Raji (cell line): ENCODE measurements around the gene SHISA9.

ENCODE experiments used
- POLR2A ChIP-seq: IDR thresholded peaks from 2 replicates; pipeline ENCODE4 v1.6.1; 2011; ENCODE audit warnings: low read depth, low read length, control low read depth; ENCODE audit not compliant: insufficient read depth

SHISA9 gene

DNA sequence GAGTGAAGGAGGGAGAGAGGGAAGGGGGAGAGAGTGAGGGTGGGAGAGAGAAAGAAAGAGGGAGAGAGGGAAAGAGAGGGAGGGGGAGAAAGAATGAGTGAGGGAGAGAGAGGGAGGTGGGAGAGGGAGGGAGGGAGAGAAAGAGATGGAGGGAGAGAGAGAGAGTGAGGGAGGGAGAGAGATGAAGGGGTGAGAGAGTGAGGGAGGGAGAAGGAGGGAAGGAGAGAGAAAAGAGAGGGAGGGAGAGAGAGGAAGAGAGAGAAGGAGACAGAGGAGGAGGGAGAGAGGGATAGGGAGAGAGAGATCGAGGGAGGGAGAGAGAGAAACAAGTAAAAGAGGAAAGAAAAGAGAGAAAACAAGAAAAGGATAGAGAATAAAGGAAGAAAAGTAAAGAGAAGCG is 225.7 kb downstream of the SHISA9 start:
- no peak for TF ChIP-seq POLR2A

DNA sequence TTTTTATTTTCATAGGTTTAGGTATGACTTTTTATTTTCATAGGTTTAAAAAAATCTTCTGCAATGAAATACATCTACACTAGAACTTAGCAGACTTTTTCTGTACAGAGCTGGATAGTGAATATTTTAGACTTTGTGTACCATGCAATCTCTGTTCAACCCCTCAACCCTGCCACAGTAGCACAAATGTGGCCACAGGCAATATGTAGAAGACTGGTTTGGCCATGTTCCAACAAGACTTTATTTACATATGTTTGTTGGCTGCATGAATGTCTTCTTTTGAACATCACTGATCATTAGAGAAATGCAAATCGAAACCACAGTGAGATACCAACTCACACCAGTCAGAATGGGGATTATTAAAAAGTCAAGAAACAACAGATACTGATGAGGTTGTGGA is 229.2 kb downstream of the SHISA9 start:
- no peak for TF ChIP-seq POLR2A

DNA sequence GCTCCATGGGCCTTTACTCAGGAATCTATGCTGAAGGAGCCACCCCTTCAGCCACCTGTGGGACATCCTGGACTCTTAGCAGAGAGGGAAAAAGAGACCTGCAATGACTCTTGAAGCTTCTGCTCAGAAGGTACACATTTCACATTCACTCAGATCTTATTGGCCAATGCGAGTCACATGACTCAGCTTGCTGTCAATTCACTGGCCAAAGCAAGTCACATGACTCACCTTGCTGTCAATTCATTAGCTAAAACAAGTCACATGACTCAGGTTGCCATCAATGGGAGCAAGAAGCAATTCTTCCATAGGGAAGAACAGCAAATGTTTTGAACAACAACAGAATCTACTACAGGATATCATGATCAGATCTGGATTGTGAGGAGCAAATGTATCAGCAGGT is 233.4 kb downstream of the SHISA9 start:
- no peak for TF ChIP-seq POLR2A

DNA sequence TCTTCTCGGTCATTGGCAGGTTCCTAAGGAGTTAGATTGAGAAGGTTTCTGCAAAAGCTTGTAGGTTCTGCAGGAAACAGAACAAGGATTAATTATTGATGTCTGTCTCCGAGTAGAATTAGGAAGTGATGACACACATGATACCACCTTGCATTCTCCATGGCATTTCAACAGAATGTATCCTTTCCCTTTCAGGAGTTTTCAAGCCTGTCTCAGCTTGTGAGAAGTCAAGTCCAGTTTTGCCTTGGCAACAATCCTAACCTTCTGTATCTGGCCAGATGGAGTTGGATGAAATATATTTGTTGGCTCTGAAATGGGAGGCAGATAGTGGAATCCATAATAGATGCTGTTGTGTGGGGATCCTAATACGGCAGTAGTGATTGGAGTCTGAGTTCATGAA is 235.5 kb downstream of the SHISA9 start:
- TF ChIP-seq POLR2A = no peak

DNA sequence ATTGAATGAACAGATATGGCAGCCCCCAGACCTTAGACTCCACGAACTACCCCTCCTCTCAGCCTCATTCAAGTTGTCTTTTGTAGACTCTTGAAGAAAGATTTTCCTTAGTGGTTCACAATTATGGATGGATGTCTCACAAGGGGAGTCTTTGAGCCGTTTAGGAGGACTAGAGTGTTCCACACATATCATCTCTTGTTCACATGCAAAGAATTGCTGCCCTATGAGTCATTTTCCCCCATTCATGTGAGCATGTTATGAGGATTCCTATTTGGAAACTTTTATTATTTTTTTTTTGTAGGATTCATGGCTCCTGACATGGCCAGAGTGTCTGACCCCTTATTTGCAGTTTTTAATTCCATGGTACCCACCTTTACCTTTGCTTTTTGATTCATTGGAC is 237.1 kb downstream of the SHISA9 start:
- no peak for TF ChIP-seq POLR2A

DNA sequence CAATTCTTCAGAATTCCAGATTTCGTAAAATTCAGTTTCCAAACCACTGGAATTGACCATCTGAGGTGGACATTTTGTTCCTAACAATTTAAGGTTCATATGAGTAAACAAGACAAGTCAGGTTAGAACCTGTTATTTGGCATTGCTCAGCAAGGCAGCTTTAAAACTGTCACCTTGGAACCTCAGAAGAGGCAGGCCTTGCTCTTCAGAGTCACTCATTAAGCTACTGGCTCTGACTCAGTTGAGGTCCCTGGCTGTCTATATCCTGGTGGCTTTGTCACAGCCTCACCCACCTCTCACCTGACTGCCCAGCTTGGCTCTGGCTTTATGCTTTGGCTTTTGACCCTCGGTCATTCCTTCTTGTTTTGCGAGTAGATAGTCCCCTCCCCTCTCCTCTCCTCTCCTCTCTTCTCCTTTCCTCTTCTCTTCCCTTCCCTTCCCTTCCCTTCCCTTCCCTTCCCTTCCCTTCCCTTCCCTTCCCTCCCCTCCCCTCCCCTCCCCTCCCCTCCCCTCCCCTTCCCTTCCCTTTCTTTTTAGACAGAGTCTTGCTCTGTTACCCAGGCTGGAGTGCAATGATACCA is 238.4 kb downstream of the SHISA9 start:
- TF ChIP-seq POLR2A = no peak

DNA sequence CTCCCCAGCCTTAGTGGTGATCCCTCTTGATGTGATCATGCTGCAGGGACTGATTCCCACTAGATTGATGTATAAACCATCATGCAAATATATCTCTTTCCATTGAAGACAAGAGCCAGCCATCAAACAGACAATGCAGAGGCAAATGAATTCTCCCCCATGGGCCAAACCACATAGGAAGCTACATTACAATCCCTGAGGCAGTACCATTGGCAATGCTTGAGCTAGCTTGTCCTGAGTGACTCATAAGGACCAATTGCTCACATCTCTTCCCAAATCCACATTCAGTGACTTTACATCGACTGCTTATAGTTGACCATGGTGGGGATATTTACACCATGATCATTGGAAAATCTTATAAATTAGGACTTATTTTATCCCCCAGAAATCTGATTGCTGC is 242.2 kb downstream of the SHISA9 start:
- TF ChIP-seq POLR2A = no peak

DNA sequence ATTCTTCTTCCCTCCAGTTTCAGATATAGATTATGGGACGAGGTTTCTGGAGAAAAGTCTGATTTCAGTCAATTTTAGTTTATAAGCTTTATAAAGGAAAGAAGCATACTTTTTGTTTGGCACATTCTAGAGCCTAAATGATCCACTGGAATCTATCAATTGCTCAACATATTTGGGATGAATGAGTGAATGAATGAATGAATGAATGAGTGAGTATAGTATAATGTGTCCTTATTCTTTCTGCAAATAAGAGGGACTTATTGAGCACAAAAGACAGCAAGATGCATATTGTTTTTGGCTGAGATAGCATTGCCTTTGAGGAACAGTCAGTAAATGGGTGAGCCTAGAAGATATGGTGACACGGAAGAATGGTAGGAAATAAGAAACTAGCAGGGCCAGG is 245.4 kb downstream of the SHISA9 start:
- TF ChIP-seq POLR2A = no peak

DNA sequence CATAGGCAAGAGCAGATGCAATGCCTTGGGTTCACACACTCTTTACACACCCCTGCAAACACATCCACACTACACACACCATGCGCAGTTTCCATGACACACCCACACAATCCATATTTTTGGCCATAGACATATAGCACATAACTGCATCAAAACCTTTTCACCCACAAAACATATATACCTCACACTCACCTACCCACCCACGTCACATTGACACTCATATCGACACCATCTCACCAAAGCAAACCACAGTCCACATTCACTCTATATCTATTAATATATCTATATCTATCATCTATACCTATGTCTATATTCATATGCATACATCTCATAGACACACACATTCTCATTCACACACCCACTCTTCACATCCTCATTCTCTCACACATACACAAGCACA is 246.9 kb downstream of the SHISA9 start:
- no peak for TF ChIP-seq POLR2A

DNA sequence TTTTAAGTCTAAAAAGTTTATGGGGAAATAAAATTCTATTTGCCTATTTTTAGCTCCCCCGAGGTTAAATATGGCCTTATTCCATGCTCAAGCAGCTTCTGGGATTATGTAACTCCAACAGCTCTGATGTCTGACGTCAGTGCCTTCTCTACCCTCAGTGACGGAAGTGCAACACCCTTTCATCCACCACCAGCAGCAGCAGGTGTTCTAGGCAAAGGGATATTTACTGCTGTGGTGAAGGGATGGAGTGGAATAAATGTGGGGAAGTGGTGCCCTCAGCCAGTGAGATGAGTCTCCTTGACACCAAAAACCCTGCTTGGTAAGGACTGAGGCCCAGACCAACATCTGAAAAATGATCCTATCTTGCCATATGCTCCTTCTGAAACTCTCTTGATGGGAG is 247.4 kb downstream of the SHISA9 start:
- TF ChIP-seq POLR2A = no peak

DNA sequence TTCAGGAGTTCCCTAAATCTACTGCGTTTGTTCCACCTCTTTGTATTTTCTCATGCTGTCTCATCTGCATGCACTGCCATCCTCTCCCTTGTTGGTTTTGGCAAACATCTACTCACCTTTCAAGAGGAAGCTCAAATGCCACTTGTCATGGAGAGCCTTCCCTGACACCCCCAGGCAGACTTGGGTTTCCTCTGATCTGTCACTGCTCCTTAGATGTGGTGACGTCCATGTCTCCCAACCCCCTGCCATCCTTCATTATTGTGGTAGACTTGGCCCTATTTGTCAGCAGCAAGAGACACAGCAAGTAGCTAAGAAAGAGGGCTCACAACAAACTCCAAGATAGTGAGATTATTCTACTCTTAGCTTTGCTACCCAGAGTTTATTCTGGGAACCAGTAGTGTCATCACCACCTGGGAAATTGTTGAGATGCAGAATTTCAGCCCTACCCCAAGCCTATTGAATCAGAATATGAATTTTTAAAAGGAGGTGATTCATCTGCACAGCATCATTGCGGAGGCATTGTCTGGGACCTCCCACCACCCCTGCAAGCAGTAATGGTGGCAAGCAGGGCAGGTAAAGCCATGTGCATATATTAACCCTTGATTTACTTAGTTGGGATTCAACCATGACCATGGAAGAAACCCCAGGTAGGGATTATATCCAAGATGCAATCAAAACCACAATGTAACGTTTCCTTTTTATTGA is 248.9 kb downstream of the SHISA9 start:
- no peak for TF ChIP-seq POLR2A

DNA sequence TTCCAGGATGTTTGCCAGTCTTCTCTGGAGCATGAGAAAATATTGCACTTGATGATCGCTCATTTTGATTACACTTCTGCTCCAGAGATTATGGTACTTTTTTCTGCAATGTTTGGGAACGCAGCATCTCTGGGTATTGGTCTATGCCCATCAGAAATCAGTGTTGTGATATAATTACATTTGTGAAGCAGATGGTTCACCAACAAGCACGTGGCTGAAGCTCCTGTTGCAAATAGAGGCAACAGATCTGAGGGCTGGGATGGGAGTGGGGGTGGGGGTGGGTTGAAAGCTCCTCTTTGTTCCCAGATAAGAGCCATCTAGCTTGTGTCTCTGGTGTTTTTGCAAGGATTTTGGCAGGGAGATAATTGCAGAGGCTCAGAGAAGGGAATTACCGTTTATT is 252.3 kb downstream of the SHISA9 start:
- no peak for TF ChIP-seq POLR2A

DNA sequence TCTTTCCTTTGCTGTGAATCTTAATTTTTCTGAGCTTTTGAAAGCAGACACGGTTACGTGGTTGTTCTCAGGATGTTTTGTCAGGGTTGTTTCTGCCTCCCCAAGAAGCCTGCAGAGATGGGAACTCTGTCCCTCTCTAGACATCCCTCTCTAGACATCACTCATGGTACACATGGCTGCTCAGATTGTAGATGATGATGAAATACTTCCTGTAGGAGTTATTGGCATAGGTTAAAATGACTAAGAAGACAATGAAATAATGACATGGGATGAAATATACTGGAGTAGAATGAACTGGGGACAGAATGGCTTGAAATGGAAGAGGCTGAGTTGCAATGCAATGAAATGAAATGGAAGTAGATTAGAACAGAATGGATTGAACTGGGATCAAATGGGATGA is 253.4 kb downstream of the SHISA9 start:
- no peak for TF ChIP-seq POLR2A

DNA sequence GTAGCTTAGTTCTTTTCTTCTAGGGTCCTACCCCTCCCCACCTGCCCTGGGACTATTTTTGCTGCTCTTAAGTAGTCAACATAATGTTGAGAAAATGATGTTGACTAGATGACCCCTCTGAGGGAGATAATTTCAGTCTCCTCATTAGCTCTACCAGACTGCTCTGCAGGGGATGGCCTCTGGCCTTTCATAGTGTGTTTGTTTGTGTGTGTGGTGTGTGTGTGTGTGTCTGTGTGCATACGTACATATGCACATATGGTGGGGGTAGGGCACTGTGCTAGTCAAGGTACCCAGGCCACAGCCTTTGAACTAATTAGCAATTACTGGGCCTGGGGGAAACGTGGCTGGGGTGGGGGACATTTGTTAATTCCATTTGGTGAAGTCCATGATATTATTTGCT is 254.0 kb downstream of the SHISA9 start:
- no peak for TF ChIP-seq POLR2A

DNA sequence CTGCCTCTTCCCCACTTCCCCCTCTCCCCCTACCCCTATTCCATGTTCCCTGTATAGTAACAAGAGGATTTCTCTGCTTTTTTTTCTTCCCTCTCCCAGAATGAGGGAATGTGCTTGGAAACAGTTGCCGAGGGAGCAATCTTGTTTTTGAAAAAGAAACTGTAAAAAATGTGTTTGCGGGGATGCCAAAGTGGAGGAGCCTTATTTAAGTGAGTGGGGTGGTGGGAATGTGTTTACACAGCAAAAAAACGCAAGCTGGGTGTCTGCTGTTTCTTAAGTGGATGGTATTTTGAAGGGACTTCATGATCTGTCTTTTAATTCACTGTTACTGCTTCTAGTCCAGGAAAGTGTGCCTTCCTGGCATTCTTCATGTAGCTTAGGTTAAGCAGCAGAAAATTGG is 254.4 kb downstream of the SHISA9 start:
- TF ChIP-seq POLR2A = no peak

DNA sequence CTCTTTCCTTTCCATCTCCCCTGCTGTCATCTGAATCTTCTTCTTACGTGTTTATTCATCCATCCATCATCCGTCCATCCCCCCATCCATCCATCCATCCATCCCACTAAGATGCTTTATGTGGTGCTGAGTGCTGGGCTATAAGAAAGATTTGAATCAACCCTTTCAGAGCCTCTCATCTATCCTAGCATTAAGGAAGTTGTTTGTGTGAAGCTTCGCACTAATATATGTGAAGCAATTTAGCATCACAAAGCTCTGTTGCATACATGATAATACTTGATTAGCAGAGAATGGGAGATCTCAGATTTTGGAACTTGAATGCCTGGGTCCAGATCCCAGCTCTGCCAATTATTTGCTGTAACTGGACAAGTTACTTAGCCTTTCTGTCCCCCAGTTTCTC is 255.7 kb downstream of the SHISA9 start:
- no peak for TF ChIP-seq POLR2A

DNA sequence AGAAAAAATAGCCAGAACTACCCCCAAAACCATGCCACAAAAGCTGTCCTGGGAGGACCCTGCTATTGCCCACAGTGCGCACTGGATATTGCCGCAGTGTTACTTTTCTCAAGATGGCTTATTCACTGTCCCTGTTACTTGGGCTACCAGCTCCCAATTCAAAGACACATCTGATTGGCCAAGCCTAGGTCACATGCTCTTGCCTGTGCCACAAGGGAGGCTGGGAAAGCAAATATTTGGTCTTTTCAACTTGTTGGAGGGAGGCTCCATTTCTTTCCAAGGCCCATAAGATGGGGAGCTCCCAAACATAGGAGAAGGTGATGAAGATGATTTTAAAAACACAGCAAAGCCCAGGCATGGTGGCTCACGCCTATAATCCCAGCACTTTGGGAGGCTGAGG is 257.0 kb downstream of the SHISA9 start:
- TF ChIP-seq POLR2A = no peak

DNA sequence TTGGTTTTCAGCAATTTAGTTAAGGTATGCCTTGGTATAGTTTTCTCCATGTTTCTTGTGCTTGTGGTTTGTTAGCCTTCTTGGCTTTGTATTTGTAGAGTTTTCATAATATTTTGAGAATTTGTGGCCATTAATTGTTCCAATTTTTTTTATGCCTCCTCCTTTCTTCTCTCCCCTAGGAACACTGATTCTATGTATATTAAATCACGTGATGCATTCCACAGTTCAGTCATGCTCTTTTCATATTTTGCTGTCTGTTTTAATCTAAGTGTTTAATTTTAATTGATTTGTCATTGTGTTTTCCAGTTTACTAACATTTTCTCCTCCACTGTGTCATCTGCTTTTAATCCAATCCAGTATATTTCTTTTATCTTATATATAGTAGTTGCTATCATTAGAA is 263.6 kb downstream of the SHISA9 start:
- TF ChIP-seq POLR2A = no peak

DNA sequence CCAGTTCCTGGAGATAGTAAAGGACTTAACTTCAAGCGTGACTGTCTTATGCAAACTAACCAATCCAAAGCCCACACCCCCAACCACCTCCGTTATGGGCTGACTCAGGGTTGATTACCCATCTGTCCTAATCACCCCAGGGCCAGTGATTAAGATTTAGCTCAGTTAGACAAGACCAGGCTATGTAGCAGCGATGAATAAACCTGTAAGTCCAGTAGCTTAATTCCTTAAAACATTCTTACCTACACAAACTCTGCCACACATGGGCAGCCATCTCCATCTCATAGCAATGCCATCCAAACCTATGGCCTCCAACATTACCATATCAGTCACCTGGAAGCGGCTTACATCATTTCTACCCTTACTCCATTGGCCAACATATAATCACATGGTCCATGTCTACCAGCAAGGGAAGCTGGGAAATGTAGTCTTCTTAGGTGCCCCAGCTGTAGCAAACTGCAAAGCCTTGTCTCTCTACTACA is 266.7 kb downstream of the SHISA9 start:
- TF ChIP-seq POLR2A = no peak
